ENCODE results near the gene NEUROD4. TPM values are rescaled to one million over a fixed set of nuclear protein-coding genes. Genes with fewer than 3 reads are reported as not detected.

Gene NEUROD4
- total RNA-seq, result not detected
- not detected for total RNA-seq (2013)

DNA sequence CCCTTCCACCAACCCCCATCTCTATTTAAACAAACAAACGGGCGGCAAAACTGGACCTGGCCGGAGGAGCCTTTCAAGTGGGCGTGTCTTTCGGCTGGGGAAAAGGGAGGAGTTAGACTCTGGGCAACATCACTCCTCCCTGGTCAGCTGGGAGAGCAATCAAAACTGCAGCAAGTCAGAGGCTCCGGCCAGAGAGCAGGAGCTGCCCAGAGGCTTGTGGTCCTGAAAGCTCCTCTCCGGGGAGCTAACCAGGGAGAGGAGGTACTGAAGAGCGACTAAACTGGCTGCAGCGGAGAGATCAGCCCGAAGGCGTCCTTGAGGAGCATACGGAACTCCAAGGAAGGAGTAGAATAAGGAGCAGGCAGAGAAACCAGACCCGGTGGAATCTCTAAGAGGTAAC, at the start of gene NEUROD4:
TSS of gene NEUROD4 (plus strand) at position 191 of the 400 bp plus-strand sequence. CDS start 6,466 bp downstream, outside the sequence.
- peaks cover 39% of the 10 kb centered on the region for H3K27me3 ChIP-seq (ENCODE audit: control insufficient read depth, insufficient read depth, low read length)
- intact Hi-C loops (cut with micrococcal nuclease), result no loop called here
- no peaks in the 10 kb centered on the region for H3K36me3 Mint-ChIP-seq
- peak; percentile 49 to 87 (median 79) for ATAC-seq
- H3K4me1 Mint-ChIP-seq, result peaks cover 7 to 9% of the 10 kb centered on the region in 2 donors
- 5% methylated on average over 13 of the region's 13 CpGs for WGBS (ENCODE audit: insufficient coverage)
- H3K27ac ChIP-seq (ENCODE audit: low read length), result no peak within 1 kb of the TSS
- no peaks in the 10 kb centered on the region for H3K36me3 ChIP-seq (ENCODE audit: control insufficient read depth, insufficient read depth, low read length)
- H3K4me3 Mint-ChIP-seq, result no peak within 1 kb of the TSS
- no peak within 1 kb of the TSS for H3K4me3 ChIP-seq (ENCODE audit: low read length)
- H3K9me3 ChIP-seq (ENCODE audit: control insufficient read depth, insufficient read depth, low read length), result no peaks in the 10 kb centered on the region
- DNase-seq, result peak in 1 of 2 donors; percentile 40
- no peak within 1 kb of the TSS for H3K27ac Mint-ChIP-seq
- no peak for TF ChIP-seq CTCF (IDR thresholded peaks at IDR 0.05)
- H3K27me3 Mint-ChIP-seq (ENCODE audit: low read depth in 2 of 2), result peaks cover 36 to 71% of the 10 kb centered on the region in 2 donors
- H3K9me3 Mint-ChIP-seq, result no peaks in the 10 kb centered on the region
- H3K4me1 ChIP-seq (ENCODE audit: control insufficient read depth, insufficient read depth, low read length), result no peaks in the 10 kb centered on the region

- Histone ChIP-seq H3K9me3 (ENCODE audit: control insufficient read depth, insufficient read depth, low read length) (no peaks in the 10 kb centered on the region), H3K27me3 (ENCODE audit: control insufficient read depth, insufficient read depth, low read length) (no peaks in the 10 kb centered on the region), H3K4me1 (ENCODE audit: control insufficient read depth, insufficient read depth, low read length) (peaks cover 2% of the 10 kb centered on the region), H3K36me3 (ENCODE audit: control insufficient read depth, insufficient read depth, low read length) (peaks cover 55% of the 10 kb centered on the region), H3K4me3 (ENCODE audit: low read length) (no peak overlapping the region), H3K27ac (ENCODE audit: low read length) (no peak overlapping the region)
- intact Hi-C loops (cut with micrococcal nuclease), result no loop called here
- Mint-ChIP-seq H3K4me3 (no peak overlapping the region), H3K27me3 (ENCODE audit: low read depth in 2 of 2) (no peaks in the 10 kb centered on the region), H3K27ac (no peak overlapping the region), H3K9me3 (no peaks in the 10 kb centered on the region), H3K36me3 (peaks cover 35% of the 10 kb centered on the region), H3K4me1 (peaks cover 41% of the 10 kb centered on the region in 2 donors)
- no peak for ATAC-seq
- no peak for TF ChIP-seq CTCF (IDR thresholded peaks at IDR 0.05)
- DNase-seq, result no peak
- WGBS (ENCODE audit: insufficient coverage), result 97% methylated on average over 3 of the region's 3 CpGs
Observed at GRCh38 chr12:54970741-54971140, 49.0 kb upstream of the NEUROD4 start.

DNA sequence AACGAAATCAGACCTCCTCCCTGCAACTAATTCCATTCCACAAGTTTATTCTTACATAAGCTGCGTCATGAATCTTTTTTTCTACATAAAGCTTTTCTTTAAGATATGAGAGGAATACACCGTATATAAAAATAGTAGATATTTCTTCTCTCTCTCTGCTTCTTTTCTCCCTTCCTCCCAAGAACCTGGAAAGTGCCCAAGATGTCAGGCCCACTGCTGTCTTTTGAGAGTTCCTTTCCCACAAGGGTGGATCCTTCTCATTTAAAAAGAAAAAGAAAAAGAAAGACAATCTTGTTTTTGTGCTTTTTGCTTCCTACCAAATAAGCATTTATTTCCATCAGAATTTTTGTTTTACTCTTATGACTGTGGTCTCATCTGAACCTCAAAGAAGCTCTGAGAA, 46.2 kb upstream of the NEUROD4 start:
- no peaks in the 10 kb centered on the region for H3K9me3 Mint-ChIP-seq
- Histone ChIP-seq H3K9me3 (ENCODE audit: control insufficient read depth, insufficient read depth, low read length) (no peaks in the 10 kb centered on the region), H3K36me3 (ENCODE audit: control insufficient read depth, insufficient read depth, low read length) (peaks cover 46% of the 10 kb centered on the region), H3K27me3 (ENCODE audit: control insufficient read depth, insufficient read depth, low read length) (no peaks in the 10 kb centered on the region), H3K4me3 (ENCODE audit: low read length) (no peak overlapping the region), H3K27ac (ENCODE audit: low read length) (no peak overlapping the region), H3K4me1 (ENCODE audit: control insufficient read depth, insufficient read depth, low read length) (peaks cover 5% of the 10 kb centered on the region)
- intact Hi-C loops (cut with micrococcal nuclease), result no loop called here
- peaks cover 28% of the 10 kb centered on the region for H3K36me3 Mint-ChIP-seq
- ATAC-seq, result no peak
- H3K4me3 Mint-ChIP-seq, result no peak overlapping the region
- H3K27ac Mint-ChIP-seq, result peak overlapping the region in 1 of 2 donors; percentile 31
- WGBS (ENCODE audit: insufficient coverage), result 100% methylated on average over 1 of the region's 3 CpGs
- no peak for DNase-seq
- TF ChIP-seq CTCF (IDR thresholded peaks at IDR 0.05), result no peak
- no peaks in the 10 kb centered on the region for H3K27me3 Mint-ChIP-seq (ENCODE audit: low read depth in 2 of 2)
- peaks cover 49 to 53% of the 10 kb centered on the region in 2 donors for H3K4me1 Mint-ChIP-seq

DNA sequence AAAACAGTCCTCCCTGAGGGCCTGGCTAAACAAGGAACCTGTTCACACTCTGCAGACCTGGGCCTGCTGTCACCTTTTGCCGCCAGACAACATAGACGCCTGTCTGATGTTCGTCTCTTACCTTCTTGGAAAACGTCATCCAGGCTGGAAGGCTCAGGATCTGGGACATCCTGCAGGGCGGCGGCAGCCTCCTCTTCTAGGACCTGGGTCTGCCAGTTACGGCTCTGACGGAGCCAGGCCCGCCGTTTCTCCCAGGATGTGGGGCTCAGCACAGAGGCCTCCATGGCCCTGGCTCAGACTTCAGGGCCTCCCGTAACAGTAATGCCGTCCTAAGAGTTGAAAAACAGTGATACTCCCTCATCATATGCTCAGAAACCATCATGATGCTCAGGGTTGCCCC, 45.5 kb upstream of the NEUROD4 start:
- H3K27ac Mint-ChIP-seq, result peak overlapping the region; percentile 31 to 58
- H3K27me3 Mint-ChIP-seq (ENCODE audit: low read depth in 2 of 2), result no peaks in the 10 kb centered on the region
- Histone ChIP-seq H3K4me1 (ENCODE audit: control insufficient read depth, insufficient read depth, low read length) (peaks cover 3% of the 10 kb centered on the region), H3K4me3 (ENCODE audit: low read length) (no peak overlapping the region), H3K9me3 (ENCODE audit: control insufficient read depth, insufficient read depth, low read length) (no peaks in the 10 kb centered on the region), H3K27me3 (ENCODE audit: control insufficient read depth, insufficient read depth, low read length) (no peaks in the 10 kb centered on the region), H3K27ac (ENCODE audit: low read length) (no peak overlapping the region), H3K36me3 (ENCODE audit: control insufficient read depth, insufficient read depth, low read length) (peaks cover 46% of the 10 kb centered on the region)
- WGBS (ENCODE audit: insufficient coverage), result 95% methylated on average over 12 of the region's 12 CpGs
- peaks cover 28% of the 10 kb centered on the region for H3K36me3 Mint-ChIP-seq
- no peak overlapping the region for H3K4me3 Mint-ChIP-seq
- no peaks in the 10 kb centered on the region for H3K9me3 Mint-ChIP-seq
- TF ChIP-seq CTCF (IDR thresholded peaks at IDR 0.05), result no peak
- no peak for DNase-seq
- intact Hi-C loops (cut with micrococcal nuclease), result no loop called here
- peaks cover 54 to 60% of the 10 kb centered on the region in 2 donors for H3K4me1 Mint-ChIP-seq
- no peak for ATAC-seq
